ENCODE data around the gene TFF3.

The TFF3 gene

DNA sequence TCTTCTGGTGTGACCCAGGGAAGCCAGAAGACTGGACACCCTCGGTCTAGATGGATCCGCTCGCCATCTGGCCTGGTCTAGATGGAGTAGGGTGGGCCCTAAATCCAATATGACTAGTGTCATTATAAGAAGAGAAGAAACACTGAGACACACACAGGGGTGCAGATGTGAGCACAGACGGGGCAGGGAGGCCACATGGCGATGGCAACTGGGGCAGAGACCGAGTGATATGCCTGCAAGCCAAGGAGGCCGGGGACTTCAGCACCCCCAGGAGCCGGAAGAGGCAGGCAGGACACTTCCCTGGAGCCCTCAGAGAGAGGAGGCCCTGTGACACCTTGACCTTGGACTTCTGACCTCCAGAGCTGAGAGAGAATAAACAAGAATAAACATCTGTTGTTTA lies 5.6 kb upstream of the TFF3 start:
- DNase-seq (ENCODE audit: low read depth): no peak

DNA sequence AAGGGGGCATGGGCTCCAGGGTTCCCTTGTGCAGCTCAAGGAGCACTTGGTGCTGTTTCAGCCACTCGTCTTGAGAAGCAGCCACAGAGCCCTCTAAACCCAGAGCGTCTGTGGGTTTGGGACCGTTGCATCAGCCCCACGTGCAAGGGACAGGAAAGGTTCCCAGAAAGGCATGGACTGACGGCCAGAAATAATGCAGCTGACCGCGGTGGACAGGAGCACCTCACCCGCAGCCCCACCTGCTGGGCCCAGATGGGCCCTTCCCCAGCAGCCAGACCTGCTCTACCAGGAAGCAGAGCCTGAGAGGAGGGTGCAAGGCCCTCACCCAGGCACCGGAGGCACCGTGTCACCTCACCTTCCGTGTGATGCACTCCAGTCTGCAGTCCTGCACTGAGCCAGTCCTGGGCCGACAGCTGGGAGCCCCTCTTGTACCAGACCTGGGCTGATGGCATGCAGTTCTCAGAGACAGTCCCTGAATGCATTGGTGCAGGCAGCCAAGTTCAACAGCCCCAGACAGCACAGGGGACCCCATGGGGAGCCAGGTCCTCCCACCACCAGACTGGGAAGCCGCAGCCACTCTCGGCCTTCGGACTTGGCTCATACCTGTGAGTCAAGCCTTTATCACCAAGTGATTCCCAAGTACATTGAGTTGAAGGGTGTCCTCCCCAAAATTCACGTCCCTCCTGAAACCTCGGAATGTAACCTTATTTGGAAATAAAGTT lies 4.8 kb upstream of the TFF3 start:
- DNase-seq (ENCODE audit: low read depth): no peak

DNA sequence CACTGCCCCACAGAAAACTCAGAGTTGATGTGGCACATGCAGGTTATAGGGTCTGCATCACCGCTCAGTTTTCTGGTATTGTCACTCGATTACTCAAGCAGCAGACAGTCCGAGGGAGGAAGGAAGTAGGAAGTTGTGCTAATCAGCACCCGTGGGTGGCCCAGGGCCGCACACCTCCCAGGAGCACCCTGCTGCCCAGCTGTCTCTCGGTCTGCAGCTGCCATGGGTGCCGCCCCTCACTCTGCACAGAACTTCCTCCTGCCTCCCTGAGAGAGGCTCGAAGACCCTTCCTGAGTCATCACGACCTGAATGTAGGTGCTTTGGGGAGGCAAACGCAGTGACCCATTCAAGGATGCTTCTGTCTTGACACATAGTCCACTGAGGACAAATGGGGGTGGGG lies 4.2 kb upstream of the TFF3 start:
- DNase-seq (ENCODE audit: low read depth): no peak

DNA sequence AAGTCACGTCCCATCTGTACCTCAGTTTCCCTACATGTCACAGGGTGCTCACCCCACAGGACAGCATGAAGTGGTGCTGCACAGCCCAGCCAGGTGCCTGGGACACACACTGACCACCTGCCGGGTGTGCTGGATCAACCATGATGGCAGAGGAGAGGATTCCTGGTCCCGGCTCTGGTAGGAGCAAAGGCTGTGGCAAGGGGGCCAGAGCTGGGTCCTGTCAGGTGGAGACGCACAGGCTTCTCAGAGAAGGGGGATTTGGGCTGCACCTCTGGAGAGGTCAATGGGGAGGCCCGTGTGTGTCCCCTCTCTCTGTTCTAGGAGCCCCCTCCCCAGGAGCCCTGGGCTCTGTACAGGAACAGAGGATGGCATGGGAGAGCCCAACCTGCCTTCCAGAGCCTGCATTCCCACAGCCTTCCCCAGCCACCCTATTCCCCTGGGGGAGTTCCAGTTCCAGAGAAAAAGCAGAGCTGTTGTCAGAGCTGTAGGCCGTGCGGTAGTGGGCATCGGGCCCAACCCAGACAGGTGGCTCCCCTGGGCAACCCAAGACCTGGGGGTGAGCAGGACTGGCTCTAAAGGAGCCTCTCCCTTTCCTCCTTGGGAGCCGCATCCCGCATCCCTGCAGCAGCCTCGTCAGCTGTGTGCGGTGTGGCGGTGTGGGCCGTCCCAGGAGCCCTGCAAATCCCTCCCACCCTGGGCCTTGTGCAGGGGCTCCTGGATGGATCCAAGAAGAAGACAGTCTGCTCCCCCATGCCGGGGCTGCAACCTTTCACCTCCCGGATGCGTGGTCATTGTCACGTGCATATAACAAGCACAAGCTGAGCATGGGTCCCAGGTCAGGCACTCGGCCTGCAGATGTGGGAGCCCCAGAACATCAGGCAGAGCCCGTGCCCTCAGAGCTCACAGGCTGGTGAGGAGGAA lies 2.9 kb upstream of the TFF3 start:
- no peak for DNase-seq (ENCODE audit: low read depth)

DNA sequence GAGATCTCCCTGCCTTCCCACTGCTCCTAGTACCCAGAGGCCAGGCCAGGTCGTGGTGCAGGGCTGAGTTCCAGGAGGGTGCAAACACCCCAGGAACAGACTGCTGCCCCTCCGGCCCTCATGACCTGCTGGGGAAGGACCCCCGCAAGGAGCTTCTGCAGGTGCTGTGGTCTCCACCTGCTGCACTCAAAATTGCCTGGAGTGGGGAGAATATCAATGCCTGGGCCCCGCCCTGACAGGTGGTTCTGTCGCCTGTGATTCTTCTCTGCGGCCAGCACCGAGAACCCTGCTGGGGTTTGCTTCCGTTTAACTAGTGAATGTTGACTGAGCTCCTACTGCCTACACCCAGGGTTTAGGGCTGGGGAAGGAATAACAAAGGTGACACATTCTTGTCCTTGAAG lies 2.1 kb upstream of the TFF3 start:
- DNase-seq (ENCODE audit: low read depth): no peak

DNA sequence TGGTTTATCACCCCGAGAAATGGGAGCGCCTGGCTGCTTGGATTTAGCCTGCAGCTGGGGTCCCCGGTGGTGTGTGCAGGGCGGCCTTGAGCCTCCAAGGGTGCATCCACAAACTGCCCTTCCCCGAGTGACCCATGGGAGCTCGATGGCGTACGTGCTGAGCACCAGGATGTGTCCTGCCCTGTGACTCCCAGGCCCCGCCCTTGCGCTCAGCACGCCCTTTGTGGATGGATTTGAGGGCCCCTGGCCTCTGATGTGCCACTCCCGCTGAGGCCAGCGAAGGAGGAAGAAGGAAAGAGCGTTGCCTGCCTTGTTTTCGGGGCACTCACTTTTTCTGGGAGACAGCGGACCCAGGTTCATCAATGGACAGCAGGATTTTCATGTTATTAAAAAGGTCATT lies 1.7 kb upstream of the TFF3 start:
- DNase-seq (ENCODE audit: low read depth): no peak

DNA sequence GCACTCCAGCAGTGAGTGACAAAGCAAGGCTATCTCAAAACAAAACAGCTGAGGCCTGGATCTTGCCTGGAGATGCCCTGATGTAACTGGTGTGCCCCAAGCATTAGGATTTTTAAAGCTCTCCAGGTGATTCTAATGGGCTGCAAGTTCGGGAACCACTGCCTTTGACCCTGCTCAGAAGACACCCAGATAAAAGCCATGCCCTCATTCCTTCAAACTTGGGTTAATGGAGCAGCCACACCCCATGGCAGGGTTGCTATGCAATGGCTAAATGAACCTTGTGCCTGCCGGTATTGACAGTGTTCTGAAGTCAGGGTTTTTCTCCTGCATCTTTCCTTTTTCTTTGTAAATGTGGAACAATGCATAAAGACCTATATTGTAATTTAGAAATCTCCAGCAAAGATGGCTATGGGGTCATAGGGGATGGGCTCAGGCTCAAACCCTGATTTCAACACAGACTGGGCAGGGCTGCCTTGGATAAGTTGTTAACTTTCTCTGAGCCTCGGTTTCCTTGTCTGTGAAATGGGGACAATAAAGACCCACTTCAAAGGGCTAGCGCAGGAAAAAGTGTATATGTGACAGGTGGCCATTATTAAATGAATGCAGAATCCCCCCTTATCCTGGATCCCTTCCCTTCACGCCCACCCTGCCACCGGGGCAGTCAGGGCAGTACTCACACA lies 453 bp downstream of the TFF3 start:
- no peak for DNase-seq (ENCODE audit: low read depth)

DNA sequence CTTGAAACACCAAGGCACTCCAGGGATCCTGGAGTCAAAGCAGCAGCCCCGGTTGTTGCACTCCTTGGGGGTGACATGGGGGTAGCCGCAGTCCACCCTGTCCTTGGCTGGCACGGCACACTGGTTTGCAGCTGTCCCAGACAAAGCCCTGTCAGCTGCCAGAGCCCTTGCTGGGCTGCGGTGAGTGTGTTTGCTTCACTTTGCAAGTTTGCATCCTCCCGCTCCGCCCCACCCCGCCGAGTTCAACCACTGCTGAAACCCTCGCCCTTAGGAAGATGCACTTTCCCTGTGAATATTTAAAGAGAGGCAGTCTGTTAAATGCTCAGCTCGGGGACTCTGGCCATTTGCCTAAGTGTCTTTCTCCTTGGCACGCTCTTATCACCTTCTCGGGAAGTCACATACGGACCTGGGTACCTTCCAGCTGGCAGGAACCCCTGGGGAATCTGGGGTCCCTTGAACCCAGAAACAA lies 1.7 kb downstream of the TFF3 start:
- no peak for DNase-seq (ENCODE audit: low read depth)

DNA sequence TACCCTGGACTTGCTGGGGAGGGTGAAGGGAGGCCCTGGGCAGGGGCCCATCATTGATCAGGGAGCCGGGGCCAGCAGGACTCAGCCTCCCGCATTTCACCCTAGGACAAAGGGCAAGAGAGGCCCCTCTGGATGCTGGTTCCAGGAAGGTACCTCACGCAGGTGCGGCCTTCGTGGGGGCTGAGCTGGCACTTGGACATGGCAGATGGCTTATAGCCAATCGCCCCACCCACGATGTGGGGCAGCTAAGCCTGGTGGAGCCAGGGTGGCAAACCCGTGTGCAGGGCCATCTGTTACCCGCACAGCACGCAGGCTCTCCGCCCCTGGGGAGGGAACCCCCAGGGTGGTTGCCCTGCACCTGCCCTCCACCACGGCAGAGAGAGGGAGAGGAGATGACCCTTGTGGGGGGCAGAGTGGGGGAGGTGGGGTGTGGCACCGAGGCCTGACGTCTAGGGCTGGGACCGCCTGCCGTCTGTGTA lies 2.5 kb downstream of the TFF3 start:
- no peak for DNase-seq (ENCODE audit: low read depth)

DNA sequence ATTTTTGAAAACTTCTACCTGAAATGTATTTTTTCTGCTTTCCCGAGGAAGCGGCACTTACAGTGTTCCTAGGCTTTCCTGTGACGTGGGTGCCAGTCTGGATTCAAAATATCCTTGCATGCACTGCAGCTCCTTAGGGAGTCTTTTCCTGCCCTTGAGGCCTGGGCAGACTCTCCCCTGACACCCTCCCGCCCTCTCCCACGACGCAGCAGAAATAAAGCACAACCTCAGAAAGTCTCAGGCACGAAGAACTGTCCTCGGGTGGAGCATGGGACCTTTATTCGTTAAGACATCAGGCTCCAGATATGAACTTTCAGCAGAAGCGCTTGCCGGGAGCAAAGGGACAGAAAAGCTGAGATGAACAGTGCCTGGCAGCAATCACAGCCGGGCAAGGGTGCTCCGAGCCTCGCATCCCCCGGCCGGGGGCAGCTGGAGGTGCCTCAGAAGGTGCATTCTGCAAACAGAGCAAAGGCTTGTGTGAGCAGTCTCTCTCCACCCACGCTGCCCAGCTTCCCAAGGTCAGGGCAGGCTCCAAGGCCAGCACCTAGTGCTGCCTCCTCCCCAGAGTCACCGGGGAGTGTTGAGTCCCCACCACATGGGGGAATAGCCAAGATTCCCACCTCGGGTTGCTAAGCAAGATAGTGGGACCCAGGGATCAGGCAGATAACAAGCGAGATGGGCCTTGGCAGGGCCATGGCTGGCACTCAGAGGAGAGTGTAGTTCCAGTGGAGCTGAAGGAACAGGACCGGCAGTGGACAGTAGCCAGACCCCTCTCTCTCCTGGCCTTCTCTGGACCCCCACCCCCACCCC lies 3.2 kb downstream of the TFF3 start:
- no peak for DNase-seq (ENCODE audit: low read depth)

DNA sequence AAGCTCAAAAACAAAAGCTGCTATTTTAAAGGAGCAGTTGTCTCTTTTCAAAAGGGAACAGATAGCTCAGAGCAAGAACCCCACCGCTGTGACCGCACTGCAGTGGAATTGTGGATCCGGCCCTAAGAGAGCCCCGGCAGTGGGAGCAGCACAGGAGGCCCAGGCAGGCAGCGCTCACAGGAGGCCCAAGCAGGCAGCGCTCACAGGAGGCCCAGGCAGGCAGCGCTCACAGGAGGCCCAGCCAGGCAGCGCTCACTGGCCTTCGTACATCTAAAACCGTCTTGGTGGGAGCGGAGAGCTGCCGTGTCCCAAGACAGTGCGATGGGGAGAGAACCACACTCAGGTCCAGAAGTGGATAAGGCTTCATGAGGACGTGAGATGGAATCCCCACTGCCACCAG lies 4.0 kb downstream of the TFF3 start:
- no peak for DNase-seq (ENCODE audit: low read depth)

DNA sequence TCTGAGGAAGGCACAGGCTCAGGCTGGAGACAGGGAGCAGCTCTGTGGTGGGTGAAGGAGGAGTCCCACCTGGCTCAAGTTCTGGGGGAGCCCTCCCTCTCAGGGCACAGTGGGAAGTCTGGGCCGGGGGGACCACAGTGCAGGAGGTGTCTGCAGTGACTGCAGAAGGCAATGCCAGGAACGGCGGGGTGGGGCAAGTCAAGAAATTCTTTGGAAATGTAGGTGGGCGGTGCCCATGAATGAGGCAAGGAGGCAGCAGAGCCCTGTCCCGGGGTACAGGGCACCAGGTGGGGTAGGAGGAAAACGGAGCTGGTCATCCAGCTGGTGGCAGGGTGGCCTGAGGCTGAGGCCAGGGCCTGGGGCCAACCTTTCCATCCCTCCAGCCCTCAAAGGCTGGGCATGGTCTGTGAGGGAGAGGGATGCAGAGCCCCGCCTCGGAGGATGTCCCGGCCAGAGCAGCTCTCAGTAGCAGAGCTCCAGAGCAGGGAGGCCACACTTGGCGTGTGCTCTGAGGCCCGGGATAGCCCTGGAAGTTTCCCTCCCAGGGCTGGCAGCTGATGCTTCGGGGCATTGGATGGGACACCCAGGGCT lies 4.7 kb downstream of the TFF3 start:
- no peak for DNase-seq (ENCODE audit: low read depth)

DNA sequence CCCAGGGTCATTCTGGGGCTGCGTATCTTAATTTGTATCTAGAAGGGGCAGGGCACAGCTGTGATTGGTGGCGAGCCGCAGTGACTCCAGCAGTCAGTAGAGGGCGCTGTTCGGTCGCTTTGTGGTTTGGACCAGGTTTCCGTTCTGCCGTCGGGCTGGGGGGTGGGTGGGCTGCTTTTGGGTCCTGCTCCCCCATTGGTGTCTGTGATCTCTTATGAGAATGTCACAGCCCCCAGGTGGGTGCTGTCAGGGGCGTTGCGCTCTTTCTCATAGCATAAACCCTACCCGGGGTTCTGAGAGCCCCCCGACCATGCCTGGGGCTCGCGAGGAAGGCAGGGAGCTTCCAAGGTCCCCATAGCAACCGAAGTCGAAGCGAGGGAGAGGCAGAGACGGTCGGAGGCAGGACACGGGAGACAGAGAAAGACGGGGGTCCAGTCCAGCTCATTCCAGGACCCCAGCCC lies 5.4 kb downstream of the TFF3 start:
- peak; percentile 58 for DNase-seq (ENCODE audit: low read depth)

DNA sequence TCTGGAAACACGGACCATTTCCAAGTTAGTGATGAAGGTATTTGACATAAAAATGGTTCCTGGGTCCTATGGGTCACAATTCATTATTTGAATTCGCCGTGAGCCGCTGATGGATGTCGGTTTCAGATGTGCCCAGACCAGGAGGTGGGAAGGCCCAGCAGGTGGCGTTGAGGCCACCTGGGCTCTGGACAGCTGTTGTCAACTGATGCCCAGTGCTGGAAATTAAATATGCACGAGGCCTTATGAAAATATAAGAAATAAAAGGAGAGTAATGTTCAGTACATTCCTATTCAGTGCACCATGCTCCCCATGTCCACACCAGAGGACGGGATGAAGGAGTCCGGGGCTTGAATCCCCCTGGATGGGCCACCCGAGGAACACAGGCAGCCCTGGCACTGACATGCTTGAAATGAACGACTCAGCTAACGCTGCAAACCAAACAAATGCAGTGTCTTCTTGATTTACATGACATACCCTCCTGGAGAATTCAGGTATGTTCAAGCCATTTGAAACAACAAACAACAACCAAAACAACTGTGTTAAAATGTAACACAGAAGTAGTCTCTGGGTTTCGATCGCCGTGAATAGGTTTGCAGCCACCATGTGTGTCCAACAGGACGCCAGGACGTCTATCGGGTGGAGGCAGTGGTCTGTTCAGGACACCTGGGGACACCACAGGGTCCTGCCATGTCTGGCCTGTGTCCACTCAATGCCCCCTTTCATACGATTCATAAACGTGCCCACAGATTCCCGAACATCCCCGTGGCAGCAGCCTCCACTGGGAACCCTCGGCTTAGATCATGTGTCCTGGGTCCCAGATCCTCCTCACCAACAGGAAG lies 6.1 kb downstream of the TFF3 start:
- DNase-seq (ENCODE audit: low read depth): no peak

DNA sequence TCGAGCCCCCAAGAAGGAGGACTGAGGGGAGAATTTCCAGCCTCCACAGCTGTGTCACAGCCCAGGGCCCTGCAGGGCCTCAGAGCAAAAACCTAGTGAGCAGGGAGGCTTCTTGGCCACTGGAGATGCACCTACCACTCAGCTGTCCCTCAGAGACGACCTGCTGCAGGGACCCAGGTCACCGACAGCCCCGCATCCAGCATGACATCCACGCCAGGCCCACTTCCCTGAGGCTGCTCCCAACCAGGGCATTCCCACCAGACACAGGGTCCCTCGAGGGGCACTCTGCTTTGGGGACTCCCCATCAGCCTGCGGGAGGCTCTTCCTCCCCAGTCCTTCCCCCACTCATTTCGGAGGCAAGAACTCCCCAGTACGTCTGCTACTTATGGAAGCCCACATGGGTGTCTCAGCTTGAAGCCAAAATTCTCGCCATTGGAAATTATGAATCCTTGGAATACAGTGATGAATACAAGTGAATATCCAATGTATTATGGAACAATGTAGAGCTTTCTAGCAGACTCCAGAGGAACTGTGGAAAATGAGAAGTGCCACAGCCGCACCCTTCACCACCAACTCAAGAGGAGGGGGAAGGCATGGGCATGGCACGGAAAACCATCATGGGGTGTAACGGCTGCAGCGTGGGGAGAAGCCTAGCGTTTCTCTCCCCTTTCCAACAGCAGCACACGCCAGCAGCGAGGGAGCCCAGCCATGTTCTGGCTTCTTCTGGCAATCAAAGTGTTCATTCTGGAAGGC lies 6.9 kb downstream of the TFF3 start:
- no peak for DNase-seq (ENCODE audit: low read depth)

DNA sequence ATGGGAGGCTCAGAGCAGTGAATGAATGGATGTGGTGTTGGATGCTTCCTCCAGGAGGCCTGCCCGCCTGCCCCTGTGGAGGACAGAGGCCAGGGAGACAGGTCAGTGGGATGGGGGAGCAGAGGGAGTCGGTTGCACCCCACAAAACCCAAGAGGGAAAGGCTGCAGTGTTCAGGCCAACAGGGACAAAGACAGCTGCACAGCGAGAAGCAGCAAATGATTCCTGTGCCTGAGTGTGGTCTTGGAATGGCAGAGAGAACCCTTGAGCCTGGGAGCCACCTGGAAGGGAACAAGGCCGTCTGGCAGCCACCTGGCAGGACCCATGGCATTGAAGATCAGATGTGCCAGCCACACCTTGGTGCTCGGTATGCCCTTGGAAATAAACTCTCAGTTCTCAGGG lies 8.1 kb downstream of the TFF3 start:
- DNase-seq (ENCODE audit: low read depth): no peak

DNA sequence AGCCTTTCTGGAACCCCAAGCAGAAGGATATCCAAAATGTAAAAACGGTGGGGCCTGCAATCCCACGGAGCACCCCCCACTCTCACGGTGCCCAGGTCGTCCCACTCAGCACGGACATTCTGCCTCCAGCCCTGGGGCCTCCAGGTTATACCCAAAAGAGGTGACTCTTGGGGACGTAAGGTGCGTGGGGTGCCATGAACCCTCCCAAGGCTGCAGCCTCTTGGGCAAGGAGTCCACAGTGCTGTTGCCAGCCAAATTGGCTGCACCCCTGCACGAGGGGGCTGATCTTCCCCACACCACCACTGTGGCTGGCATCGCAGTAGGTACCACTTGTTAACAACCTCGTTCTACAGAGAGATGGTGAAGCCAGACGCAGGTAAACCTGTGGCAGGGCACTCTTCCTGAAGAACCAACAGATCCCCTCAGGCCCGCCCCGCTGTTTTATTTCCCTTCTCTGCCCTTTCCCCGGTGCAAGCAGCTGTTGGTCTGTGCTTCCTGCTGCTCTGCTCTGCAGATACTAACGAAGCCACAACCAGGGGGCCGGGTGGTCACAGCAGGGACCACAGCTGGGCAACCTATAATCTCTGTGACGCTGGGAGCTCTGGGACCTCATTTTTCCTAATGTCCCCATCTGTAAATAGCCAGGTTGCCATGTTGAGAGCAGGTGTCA lies 8.7 kb downstream of the TFF3 start:
- no peak for DNase-seq (ENCODE audit: low read depth)

DNA sequence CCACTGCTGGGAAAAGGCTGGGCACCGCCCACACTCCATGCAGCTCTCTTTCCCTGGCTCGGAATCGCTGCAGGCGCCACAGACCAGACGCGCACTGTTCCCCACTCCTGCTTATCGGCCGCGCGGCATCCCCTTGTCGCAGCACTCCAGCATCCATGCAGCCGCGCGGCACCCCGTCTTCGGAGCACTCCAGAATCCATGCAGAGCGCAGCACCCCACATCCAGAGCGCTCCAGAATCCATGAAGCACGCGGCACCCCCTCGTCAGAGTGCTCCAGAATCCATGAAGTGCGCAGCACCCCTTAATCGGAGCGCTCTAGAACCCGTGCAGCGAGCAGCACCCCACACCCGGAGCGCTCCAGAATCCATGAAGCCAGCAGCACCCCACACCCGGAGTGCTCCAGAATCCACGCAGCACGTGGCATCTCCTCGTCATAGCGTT lies 9.5 kb downstream of the TFF3 start:
- no peak for DNase-seq (ENCODE audit: low read depth)
